DOHH2 (cell line): ENCODE measurements around the gene LRR1.
"Not testable (repeated sequence)": the region's sequence is repeated elsewhere in the genome, so short reads cannot be mapped to it uniquely, and the experiment has no call there.

ENCODE experiments used
- H3F3A ChIP-seq: fragments of 200-600 bp; sonication (generic), shearing (Covaris generic); 2 replicates; pipeline ENCODE4 v1.6.0; 2016; ENCODE audit warnings: antibody characterized with exemption, mild to moderate bottlenecking; ENCODE audit not compliant: control insufficient read depth, insufficient read depth
- H3K27ac ChIP-seq: fragments of 200-600 bp; sonication (generic); 2 replicates; pipeline ENCODE4 v1.5.1; 2014; ENCODE audit warnings: low read depth, mild to moderate bottlenecking, low read length, moderate library complexity
- H3K27me3 ChIP-seq: fragments of 200-600 bp; sonication (generic); 2 replicates; pipeline ENCODE4 v1.6.1; 2014; ENCODE audit warnings: mild to moderate bottlenecking, low read length, mixed read lengths; ENCODE audit not compliant: control insufficient read depth
- H3K36me3 ChIP-seq: fragments of 200-600 bp; sonication (generic); 2 replicates; pipeline ENCODE4 v1.6.1; 2014; ENCODE audit warnings: mild to moderate bottlenecking, low read length, moderate library complexity, mixed read lengths; ENCODE audit not compliant: control insufficient read depth
- H3K4me1 ChIP-seq: fragments of 200-600 bp; sonication (generic); 2 replicates; pipeline ENCODE4 v1.6.1; 2014; ENCODE audit warnings: mild to moderate bottlenecking, low read length, mixed read lengths; ENCODE audit not compliant: control insufficient read depth
- H3K4me2 ChIP-seq: fragments of 200-600 bp; sonication (generic); 2 replicates; pipeline ENCODE4 v1.6.0; 2014; ENCODE audit warnings: mild to moderate bottlenecking, low read length, moderate library complexity
- H3K4me3 ChIP-seq: fragments of 200-600 bp; sonication (generic); 2 replicates; pipeline ENCODE4 v1.5.1; 2014; ENCODE audit warnings: mild to moderate bottlenecking, low read length, mixed read lengths
- H3K79me2 ChIP-seq: fragments of 200-600 bp; sonication (generic); 2 replicates; pipeline ENCODE4 v1.6.1; 2014; ENCODE audit warnings: mild to moderate bottlenecking, low read length, mixed read lengths; ENCODE audit not compliant: control insufficient read depth
- H3K9me2 ChIP-seq: fragments of 200-600 bp; sonication (generic); replicated peaks from 2 replicates; pipeline ENCODE4 v1.6.1; 2014; ENCODE audit warnings: mild to moderate bottlenecking, low read length, mixed read lengths; ENCODE audit not compliant: control insufficient read depth
- H3K9me3 ChIP-seq: fragments of 200-600 bp; sonication (generic); 2 replicates; pipeline ENCODE4 v1.6.1; 2014; ENCODE audit warnings: antibody characterized with exemption, low read length, mixed read lengths; ENCODE audit not compliant: control insufficient read depth, insufficient read depth
- H4K20me1 ChIP-seq: fragments of 200-600 bp; sonication (generic); 2 replicates; pipeline ENCODE4 v1.6.0; 2014; ENCODE audit warnings: low read depth, mild to moderate bottlenecking, antibody characterized with exemption, low read length, moderate library complexity; ENCODE audit not compliant: control insufficient read depth, insufficient read depth
- EZH2phosphoT487 ChIP-seq: fragments of 200-600 bp; sonication (generic); IDR thresholded peaks from 2 replicates; pipeline ENCODE4 v1.6.1; 2017; ENCODE audit warnings: borderline replicate concordance, mild to moderate bottlenecking, antibody characterized with exemption, low read length, moderate library complexity, mixed read lengths
- TF ChIP-seq, protein P1 (sequence below): fragments of 200-600 bp; sonication (generic); IDR thresholded peaks from one replicate; pipeline ENCODE4 v1.5.1; 2014; ENCODE audit warnings: antibody characterized with exemption, mild to moderate bottlenecking, low read depth, low read length; ENCODE audit not compliant: poor library complexity, severe bottlenecking

Gene LRR1

GRCh38 chr14:49584058-49584457, 14.7 kb upstream of the LRR1 start:
- H3K4me2 ChIP-seq, result peak overlapping the region; percentile 49
- H3K36me3 ChIP-seq, result peaks cover 66% of the 10 kb centered on the region
- H3K9me3 ChIP-seq, result no peaks in the 10 kb centered on the region
- H3K27me3 ChIP-seq, result no peaks in the 10 kb centered on the region
- peak overlapping the region; percentile 69 for H3K27ac ChIP-seq
- H3K4me1 ChIP-seq, result peaks cover 35% of the 10 kb centered on the region
- peak overlapping the region; percentile 79 for H3K4me3 ChIP-seq
- H4K20me1 ChIP-seq, result peaks cover 30% of the 10 kb centered on the region
- H3K9me2 ChIP-seq, result no peaks in the 10 kb centered on the region
- H3K79me2 ChIP-seq, result peaks cover 72% of the 10 kb centered on the region
- no peak for TF ChIP-seq EZH2phosphoT487
- TF ChIP-seq, protein P1, sequence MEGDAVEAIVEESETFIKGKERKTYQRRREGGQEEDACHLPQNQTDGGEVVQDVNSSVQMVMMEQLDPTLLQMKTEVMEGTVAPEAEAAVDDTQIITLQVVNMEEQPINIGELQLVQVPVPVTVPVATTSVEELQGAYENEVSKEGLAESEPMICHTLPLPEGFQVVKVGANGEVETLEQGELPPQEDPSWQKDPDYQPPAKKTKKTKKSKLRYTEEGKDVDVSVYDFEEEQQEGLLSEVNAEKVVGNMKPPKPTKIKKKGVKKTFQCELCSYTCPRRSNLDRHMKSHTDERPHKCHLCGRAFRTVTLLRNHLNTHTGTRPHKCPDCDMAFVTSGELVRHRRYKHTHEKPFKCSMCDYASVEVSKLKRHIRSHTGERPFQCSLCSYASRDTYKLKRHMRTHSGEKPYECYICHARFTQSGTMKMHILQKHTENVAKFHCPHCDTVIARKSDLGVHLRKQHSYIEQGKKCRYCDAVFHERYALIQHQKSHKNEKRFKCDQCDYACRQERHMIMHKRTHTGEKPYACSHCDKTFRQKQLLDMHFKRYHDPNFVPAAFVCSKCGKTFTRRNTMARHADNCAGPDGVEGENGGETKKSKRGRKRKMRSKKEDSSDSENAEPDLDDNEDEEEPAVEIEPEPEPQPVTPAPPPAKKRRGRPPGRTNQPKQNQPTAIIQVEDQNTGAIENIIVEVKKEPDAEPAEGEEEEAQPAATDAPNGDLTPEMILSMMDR, result no peak
- H3F3A ChIP-seq, result peaks cover 63% of the 10 kb centered on the region

DNA sequence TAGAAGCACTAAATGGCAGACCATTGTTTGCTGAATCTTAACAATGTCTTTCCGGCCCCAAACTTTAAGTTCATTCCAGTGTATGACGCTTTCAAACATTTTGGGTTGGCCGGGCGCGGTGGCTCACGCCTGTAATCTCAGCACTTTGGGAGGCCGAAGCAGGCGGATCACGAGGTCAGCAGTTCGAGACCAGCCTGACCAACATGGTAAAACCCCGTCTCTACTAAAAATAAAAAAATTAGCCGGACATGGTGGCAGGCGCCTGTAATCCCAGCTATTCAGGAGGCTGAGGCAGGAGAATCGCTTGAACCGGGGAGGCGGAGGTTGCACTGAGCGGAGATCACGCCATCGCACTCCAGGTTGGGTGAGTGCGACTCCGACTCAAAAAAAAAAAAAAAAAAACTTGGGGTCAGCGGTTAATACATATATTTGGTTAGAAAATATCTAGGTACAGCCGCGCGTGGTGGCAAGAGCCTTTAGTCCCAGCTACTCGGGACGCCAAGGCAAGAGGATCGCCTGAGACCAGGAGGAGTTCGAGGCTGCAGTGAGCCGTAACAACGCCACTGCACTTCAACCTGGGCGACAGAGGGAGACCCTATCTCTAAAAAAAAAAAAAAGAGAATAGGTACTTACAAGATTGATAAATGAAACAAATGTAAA, 13.6 kb upstream of the LRR1 start:
- Histone ChIP-seq H3K36me3 (peaks cover 56% of the 10 kb centered on the region), H3K4me1 (peaks cover 35% of the 10 kb centered on the region), H3K4me3 (peak overlapping the region; percentile 79), H3K79me2 (peaks cover 61% of the 10 kb centered on the region), H4K20me1 (peaks cover 30% of the 10 kb centered on the region), H3F3A (peaks cover 53% of the 10 kb centered on the region), H3K27ac (peak overlapping the region; percentile 69), H3K4me2 (peak overlapping the region; percentile 49)
- not testable (repeated sequence) for H3K9me2 ChIP-seq, H3K27me3 ChIP-seq, H3K9me3 ChIP-seq

DNA sequence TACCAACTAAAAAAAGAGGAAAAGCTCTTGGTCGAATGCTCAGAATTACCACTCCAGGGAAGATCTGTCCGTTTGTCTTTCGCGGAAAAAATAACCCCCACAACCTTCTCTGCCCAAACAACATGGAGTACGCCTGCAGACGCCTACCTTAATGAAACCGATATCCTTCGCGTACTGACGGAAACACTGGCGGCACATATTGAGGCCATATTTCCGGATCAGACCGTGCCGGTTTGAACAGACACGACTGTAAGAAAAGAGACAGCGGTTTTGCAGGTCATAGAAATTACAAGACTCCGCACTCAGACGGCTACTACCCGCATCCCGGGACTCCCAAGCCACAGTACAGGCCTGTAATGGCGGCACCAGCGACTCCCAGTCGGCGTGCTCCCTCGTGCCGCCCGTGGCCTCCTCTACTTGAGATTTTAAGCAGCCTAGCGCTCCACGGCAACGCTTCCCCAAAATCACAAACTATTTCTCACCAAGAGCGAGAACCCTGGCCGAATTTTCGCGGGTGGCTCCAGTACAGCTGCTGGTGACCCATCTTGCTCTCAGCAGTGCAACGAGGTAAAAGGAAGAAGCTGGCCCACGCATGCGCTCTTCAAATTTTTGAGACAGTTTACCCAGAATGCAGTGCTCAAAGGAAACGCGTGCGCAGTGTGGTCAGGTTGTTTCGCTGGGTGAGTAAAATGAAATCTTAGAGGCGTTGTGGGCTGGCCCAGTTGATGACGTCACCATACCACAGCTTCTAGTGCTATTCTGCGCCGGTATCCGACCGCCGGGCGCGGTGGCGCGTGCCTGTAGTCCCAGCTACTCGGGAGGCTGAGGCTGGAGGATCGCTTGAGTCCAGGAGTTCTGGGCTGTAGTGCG, 12.7 kb upstream of the LRR1 start, which contains the start of gene RPS29:
Gene RPS29, minus strand, starts transcription at position 578 of the 870 bp plus-strand sequence. Its CDS starts 34 bp downstream, at position 544.
- Histone ChIP-seq H3F3A (peaks cover 50% of the 10 kb centered on the region), H3K9me2 (no peaks in the 10 kb centered on the region), H3K4me3 (peak within 1 kb of the TSS; percentile 79), H3K4me2 (peak within 1 kb of the TSS; percentile 49), H3K79me2 (peaks cover 52% of the 10 kb centered on the region), H4K20me1 (peaks cover 30% of the 10 kb centered on the region), H3K4me1 (peaks cover 35% of the 10 kb centered on the region), H3K36me3 (peaks cover 52% of the 10 kb centered on the region), H3K27me3 (no peaks in the 10 kb centered on the region), H3K27ac (peak within 1 kb of the TSS; percentile 69), H3K9me3 (no peaks in the 10 kb centered on the region)
- TF ChIP-seq, protein P1, result no peak
- TF ChIP-seq EZH2phosphoT487, result no peak
